Measurements from ENCODE around the gene CLIP3.
"Not testable (repeated sequence)": the region's sequence is repeated elsewhere in the genome, so short reads cannot be mapped to it uniquely, and the experiment has no call there.

Gene CLIP3

DNA sequence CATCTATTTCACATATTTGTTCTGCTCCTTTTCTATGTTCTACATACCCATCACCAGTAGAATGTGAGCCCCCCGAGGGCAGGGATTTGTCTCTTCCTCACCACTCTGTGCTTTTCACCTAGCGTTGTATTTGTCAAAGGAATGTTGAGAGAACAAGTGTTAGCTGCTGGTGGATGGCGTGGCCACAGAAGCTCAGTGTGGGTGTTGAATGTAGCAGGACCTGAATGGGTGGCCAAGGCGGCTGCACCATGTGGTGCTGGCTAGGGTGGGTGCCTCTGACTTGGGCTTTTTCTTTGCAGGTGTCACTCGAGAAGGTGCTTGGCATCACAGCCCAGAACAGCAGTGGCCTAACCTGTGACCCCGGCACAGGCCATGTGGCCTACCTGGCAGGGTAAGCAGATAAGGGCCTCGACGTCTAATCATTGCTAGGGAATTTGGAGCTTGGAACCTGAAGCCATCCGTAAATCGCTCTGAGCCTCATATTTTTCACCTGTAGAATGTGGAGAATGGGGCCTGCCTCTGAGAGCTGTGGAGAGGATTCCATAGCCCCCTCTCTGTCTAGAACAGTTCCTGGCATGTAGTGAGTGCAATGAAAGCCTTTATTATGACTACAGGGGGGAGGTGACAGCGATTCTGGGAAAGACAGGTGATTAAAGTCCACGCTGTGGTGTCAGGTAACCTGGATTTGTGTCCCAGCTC, 26.0 kb upstream of the CLIP3 start:
- DNase-seq (ENCODE audit: low spot score in 2 of 2), result no peak
- no peak for ATAC-seq (ENCODE audit: low read depth)

DNA sequence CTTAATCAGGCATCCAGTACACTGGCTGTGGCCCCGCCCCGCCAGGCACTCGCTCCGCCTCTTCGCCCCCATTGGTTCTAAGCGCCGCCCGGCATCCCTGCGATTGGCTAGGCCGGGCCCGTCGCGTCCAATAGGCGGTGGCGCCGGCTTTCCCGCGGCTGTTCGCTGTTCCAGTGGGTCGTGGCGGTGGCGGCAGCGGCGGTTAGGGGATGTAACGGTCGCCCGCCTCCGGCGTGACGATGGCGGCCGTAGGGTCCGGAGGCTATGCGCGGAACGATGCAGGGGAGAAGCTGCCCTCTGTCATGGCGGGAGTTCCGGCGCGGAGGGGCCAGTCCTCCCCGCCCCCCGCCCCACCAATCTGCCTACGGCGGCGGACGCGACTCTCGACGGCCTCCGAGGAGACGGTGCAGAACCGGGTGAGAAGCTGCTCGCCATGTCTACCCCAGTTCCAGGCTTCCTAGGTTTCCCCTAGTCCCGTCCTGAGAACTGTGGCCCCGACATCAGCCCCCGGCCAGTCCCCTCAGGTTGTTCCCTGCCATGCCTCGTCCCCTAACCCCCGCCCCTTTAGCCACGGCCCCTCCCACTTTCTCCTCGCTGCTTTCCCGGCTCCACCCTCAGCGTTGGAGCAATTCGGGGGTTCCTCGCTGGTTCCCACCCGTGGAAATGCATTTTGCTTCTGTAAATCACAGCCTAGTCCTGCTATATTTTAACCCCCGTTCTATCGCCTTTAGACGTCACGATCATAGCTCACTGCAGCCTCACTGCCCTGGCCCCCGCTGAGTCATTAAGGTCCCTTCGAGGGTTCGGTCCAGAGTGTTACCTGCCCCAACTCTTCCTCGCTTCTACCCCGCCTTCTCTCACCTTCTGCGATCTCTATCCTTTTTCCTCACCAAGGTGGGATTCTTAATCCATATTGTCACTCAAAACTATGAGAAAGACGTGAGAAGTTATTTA, 22.3 kb upstream of the CLIP3 start, which contains the start of gene WDR62:
Gene WDR62 (plus strand): TSS at position 165 of the 954 bp plus-strand sequence. CDS start 75 bp downstream, at position 240.
- peak in 1 of 2 donors; percentile 16 for DNase-seq (ENCODE audit: low spot score in 2 of 2)
- peak within 1 kb of the TSS; percentile 97 for H3K27ac Mint-ChIP-seq
- H3K27me3 Mint-ChIP-seq, result no peaks in the 10 kb centered on the region
- H3K36me3 Mint-ChIP-seq, result peaks cover 4% of the 10 kb centered on the region
- H3K4me1 Mint-ChIP-seq, result peaks cover 14% of the 10 kb centered on the region
- H3K9me3 Mint-ChIP-seq, result no peaks in the 10 kb centered on the region
- ATAC-seq (ENCODE audit: low read depth), result peak; percentile 69
- peak within 1 kb of the TSS; percentile 95 for H3K4me3 Mint-ChIP-seq

More for the DNA sequence above, 26.0 kb upstream of the CLIP3 start:
- Mint-ChIP-seq H3K27me3 (no peaks in the 10 kb centered on the region), H3K9me3 (no peaks in the 10 kb centered on the region), H3K4me3 (no peak overlapping the region), H3K36me3 (no peaks in the 10 kb centered on the region), H3K4me1 (peaks cover 7% of the 10 kb centered on the region), H3K27ac (no peak overlapping the region)

DNA sequence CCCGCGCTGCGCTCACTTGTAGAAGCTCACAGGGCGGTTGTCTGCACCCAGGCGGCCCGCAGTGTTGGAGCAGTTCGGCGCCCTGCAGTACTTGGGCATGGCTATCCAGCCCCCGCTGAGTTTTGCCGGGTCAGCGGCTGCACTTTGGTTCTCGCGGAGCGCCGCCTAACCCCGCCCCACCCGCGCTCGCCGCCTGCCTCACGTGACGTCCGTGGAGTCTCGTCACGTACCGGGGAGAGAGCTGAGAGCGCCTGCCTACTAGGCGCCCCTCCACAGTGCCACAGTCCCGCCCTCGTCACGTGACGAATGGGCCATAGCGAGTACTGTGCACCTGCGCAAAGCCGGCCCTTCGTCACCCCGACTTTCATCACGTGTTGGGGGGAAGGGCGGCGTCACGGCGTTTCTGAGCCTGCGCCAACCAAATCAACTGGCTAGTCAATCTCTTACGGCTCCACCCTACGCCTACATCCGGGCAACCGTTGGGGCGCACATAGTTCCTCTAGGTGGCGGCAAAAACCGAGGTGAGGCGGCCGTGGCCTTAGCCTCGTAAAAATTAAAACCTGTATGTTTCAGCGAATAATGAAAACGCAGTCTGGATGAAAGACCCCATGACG, 21.6 kb upstream of the CLIP3 start, which contains the start of gene THAP8:
Gene THAP8 (minus strand): TSS at position 167 of the 614 bp plus-strand sequence. CDS start 68 bp downstream, at position 99.
- no peaks in the 10 kb centered on the region for H3K9me3 Mint-ChIP-seq
- H3K27ac Mint-ChIP-seq, result peak within 1 kb of the TSS; percentile 97
- no peaks in the 10 kb centered on the region for H3K27me3 Mint-ChIP-seq
- H3K36me3 Mint-ChIP-seq, result peaks cover 4% of the 10 kb centered on the region
- peak within 1 kb of the TSS; percentile 95 for H3K4me3 Mint-ChIP-seq
- ATAC-seq (ENCODE audit: low read depth) (peak; percentile 81), DNase-seq (ENCODE audit: low spot score in 2 of 2) (peak; percentile 95 to 99)
- peaks cover 14% of the 10 kb centered on the region for H3K4me1 Mint-ChIP-seq

DNA sequence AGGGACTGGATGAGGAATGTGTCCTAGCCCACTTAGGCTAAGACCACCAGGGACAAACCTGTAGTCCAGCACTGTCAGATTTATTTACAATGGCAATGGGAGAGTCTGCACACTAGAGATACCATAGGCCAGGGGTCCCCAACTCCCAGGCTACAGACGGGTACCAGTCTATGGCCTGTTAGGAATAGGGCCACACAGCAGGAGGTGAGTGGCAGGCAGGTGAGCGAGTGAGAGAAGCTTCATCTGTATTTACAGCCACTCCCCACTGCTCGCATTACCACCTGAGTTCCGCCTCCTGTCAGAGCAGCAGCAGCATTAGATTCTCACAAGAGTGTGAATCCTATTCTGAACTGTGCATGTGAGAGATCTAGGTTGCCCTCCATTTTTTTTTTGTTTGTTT, 19.0 kb upstream of the CLIP3 start:
- Mint-ChIP-seq H3K27ac (no peak overlapping the region), H3K36me3 (peaks cover 5% of the 10 kb centered on the region), H3K9me3 (no peaks in the 10 kb centered on the region), H3K4me3 (no peak overlapping the region), H3K27me3 (no peaks in the 10 kb centered on the region), H3K4me1 (peaks cover 14% of the 10 kb centered on the region)
- DNase-seq (ENCODE audit: low spot score in 2 of 2) (no peak), ATAC-seq (ENCODE audit: low read depth) (no peak)

DNA sequence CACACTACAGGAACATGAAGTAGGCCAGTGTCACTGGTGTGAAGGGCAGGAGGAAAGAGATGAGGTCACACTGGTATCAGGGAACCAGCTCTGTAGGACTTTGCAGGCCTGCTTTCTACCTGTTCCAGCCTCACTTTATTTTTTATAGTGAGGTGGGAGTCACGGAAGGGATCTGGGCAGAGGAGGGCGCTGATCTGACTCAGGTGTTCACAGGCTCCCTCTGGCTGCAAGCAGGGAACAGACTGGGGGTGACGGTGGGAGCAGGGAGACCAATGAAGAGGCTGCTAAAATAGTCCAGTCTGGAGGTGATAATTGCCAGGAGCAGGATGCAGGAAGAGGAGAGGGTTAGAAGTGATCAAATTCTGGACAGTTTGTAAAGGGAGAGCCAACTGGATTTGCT, 18.6 kb upstream of the CLIP3 start:
- Mint-ChIP-seq H3K4me3 (peak overlapping the region; percentile 11), H3K9me3 (no peaks in the 10 kb centered on the region), H3K27me3 (no peaks in the 10 kb centered on the region), H3K4me1 (peaks cover 14% of the 10 kb centered on the region), H3K36me3 (peaks cover 6% of the 10 kb centered on the region), H3K27ac (no peak overlapping the region)
- ATAC-seq (ENCODE audit: low read depth) (no peak), DNase-seq (ENCODE audit: low spot score in 2 of 2) (no peak)

DNA sequence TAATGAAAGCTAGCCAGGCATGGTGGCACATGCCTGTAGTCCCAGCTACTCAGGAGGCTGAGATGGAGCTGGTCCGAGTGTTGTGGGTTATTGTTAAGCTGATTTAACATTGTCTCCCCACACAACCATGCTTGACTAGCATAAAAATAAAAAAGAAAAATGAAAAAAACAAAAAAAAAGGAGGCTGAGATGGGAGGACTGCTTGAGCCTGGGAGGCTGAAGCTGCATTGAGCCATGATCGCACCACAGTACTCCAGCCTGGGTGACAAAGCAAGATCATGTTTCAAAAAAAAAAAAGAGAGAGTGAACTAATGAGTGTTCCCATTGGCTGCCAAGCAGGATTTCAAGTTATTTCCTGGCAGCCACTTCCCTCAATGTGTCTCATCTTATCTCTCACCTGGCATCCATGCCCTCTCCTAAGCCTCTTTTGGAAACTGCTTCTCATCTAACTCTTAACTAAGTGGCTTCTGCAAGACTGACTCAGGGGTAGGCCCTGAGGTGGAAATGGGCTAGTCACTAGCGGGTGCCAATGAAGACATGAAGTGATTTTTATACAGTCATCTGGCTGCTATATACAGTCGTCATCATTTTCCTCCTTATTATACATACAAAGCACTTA, 16.5 kb upstream of the CLIP3 start:
- no peak for ATAC-seq (ENCODE audit: low read depth)
- H3K4me1 Mint-ChIP-seq, result peaks cover 9% of the 10 kb centered on the region

DNA sequence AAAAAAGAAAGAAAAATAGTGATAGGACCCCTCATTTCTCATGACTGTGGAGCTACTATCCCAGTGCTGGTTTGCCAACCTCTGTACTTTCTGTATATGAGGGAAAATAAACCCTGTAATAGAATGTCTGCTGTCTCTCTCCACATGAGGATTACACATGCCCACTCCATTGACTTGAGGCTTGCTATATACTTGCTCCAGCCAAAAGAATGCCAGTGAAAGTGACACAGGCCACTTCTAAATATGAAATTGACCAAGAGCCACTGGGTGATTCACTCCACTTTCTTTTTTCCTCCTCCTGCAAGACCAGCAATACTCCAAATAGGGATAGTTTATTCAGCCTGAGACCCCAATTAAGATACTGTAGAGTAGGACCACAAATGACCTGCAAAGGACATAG, 15.2 kb upstream of the CLIP3 start:
- Mint-ChIP-seq H3K36me3 (peaks cover 13% of the 10 kb centered on the region), H3K4me3 (no peak overlapping the region), H3K27me3 (no peaks in the 10 kb centered on the region), H3K4me1 (peaks cover 7% of the 10 kb centered on the region), H3K9me3 (peaks cover 2% of the 10 kb centered on the region), H3K27ac (no peak overlapping the region)
- ATAC-seq (ENCODE audit: low read depth) (no peak), DNase-seq (ENCODE audit: low spot score in 2 of 2) (no peak)

More for the DNA sequence above, 16.5 kb upstream of the CLIP3 start:
- DNase-seq (ENCODE audit: low spot score in 2 of 2), result no peak
- Mint-ChIP-seq H3K27me3 (no peaks in the 10 kb centered on the region), H3K27ac (no peak overlapping the region), H3K9me3 (peaks cover 2% of the 10 kb centered on the region), H3K4me3 (no peak overlapping the region), H3K36me3 (peaks cover 11% of the 10 kb centered on the region)

DNA sequence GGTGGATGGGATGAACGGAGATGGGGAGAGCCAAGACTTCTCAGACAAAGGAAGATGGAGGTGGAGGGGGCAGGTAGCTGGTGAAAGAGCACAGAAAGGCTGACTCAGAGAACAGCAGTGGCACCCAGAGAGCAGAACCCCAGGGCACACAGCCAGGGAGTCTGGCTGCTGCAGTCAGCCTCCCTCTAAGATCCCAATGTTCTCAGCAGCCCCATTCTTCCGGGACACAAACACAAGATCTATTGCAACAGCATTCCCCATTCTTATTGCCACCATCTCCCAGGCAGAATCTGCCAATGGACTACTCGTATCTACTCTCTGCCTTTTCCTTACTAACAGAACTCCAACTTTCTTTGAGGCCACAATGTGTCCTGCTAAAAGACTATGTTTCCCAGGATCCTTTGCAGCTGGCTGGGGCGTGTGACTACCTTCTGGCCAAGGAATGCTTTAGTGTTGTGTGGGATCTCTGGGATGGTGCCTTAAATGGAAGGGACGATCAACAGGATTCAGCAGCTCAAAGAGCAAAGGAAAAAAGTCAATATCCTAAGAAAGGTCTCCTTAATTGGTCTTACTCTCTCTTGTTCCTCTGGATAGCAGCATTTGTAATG, 13.9 kb upstream of the CLIP3 start:
- DNase-seq (ENCODE audit: low spot score in 2 of 2), result no peak
- Mint-ChIP-seq H3K27me3 (no peaks in the 10 kb centered on the region), H3K4me1 (peaks cover 7% of the 10 kb centered on the region), H3K4me3 (no peak overlapping the region), H3K36me3 (peaks cover 13% of the 10 kb centered on the region), H3K9me3 (peaks cover 2% of the 10 kb centered on the region), H3K27ac (no peak overlapping the region)
- ATAC-seq (ENCODE audit: low read depth), result no peak

DNA sequence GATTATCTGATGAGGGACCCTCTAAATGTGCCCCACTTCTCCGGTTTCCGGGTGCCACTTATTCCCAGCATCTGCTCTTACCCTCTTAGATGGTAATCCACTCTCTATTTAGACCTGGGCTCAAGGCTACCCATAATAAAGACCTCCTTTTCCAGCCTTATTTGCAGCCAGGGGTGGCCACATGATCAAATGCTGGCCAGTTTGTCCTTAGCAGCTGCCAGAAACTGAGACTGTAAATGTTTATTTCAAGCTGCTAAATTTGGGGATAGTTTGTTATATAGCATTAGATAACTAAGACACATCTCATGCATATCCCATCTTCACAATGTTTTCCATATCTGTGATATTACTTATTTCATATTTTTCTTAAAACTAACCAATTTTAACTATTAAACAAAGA, 11.3 kb upstream of the CLIP3 start:
- no peak for ATAC-seq (ENCODE audit: low read depth)
- H3K36me3 Mint-ChIP-seq, result peaks cover 10% of the 10 kb centered on the region
- peaks cover 2% of the 10 kb centered on the region for H3K9me3 Mint-ChIP-seq
- no peaks in the 10 kb centered on the region for H3K27me3 Mint-ChIP-seq
- no peak overlapping the region for H3K4me3 Mint-ChIP-seq
- no peak for DNase-seq (ENCODE audit: low spot score in 2 of 2)
- no peak overlapping the region for H3K27ac Mint-ChIP-seq
- H3K4me1 Mint-ChIP-seq, result peaks cover 2% of the 10 kb centered on the region

DNA sequence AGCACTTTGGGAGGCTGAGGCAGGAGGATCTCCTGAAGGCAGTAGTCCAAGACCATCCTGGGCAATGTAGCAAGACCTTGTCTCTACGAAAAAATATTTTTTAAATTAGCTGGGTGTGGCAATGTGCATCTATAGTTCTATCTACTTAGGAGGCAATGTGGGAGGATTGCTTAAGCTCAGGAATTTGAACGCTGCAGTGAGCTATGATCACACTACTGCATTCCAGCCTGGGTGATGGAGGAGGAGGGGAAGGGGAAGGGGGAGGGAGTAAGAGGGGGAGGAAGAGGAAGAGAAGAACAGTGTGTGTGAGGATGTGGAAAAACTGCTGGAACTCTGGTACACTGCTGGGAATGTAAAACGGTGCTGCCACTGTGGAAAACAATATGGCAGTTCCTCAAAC, 9.2 kb upstream of the CLIP3 start:
- ATAC-seq (ENCODE audit: low read depth) (no peak), DNase-seq (ENCODE audit: low spot score in 2 of 2) (no peak)
- H3K4me1 Mint-ChIP-seq, result peaks cover 7% of the 10 kb centered on the region

DNA sequence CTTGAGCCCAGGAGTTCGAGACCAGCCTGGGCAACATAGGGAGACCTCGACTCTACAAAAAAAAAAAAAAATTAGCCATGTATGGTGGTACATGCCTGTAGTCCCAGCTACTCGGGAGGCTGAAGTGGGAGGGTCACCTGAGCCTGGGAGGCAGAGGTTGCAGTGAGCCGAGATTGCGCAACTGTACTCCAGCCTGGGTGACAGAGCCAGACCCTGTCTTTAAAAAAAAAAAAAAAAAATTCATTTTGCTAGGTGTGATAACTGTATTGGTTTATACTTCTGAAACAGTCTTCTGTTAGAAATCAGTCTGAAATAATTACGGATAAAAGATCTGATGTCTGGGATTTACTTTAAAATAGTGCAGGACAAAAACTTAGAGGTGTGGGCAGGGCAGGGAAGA, 8.4 kb upstream of the CLIP3 start:
- H3K27me3 Mint-ChIP-seq; ATAC-seq (ENCODE audit: low read depth); H3K9me3 Mint-ChIP-seq; DNase-seq (ENCODE audit: low spot score in 2 of 2); H3K4me1 Mint-ChIP-seq; H3K36me3 Mint-ChIP-seq; H3K4me3 Mint-ChIP-seq; H3K27ac Mint-ChIP-seq: not testable (repeated sequence)

More for the DNA sequence above, 9.2 kb upstream of the CLIP3 start:
- Mint-ChIP-seq H3K9me3 (peaks cover 2% of the 10 kb centered on the region), H3K27me3 (no peaks in the 10 kb centered on the region), H3K36me3 (peaks cover 8% of the 10 kb centered on the region), H3K4me3 (no peak overlapping the region), H3K27ac (no peak overlapping the region)

DNA sequence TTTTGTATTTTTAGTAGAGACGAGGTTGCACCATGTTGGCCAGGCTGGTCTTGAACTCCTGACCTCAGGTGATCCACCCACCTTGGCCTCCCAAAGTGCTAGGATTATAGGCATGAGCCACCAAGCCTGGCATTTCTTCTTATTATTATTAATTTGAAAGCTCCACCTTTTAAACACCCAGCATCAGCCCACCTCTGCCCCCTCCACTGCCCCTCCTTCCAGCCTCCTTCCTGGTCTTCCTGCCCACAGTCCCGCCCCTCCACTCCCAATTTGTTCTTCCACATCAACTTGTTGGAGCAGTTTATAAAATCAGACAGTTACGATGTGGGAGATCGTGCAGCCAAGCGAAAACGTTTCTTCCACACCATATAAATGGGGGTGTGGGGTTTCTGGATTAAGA, 7.8 kb upstream of the CLIP3 start:
- no peaks in the 10 kb centered on the region for H3K27me3 Mint-ChIP-seq
- H3K9me3 Mint-ChIP-seq, result peaks cover 1% of the 10 kb centered on the region
- H3K4me1 Mint-ChIP-seq, result peaks cover 10% of the 10 kb centered on the region
- DNase-seq (ENCODE audit: low spot score in 2 of 2), result no peak
- no peak overlapping the region for H3K27ac Mint-ChIP-seq
- H3K4me3 Mint-ChIP-seq, result no peak overlapping the region
- no peak for ATAC-seq (ENCODE audit: low read depth)
- peaks cover 8% of the 10 kb centered on the region for H3K36me3 Mint-ChIP-seq

DNA sequence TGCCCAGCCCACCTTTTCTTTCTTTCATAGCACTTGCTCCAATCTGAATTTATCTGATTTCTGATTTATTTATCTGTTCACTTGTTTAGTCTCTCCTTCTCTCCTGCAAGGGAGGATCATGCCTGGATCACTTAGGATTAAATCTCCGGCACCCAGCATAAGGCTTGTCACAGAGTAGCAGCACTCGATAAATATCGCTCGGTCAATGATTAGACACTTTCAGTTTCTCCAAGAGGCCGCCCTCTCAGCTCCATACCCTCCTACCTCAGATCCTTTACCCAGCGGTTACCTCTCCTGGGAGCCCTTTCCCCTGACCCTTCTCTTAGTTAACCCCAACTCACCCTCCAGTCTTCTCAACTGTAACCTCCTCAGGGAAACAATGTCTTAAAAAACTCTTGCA, 1.4 kb downstream of the CLIP3 start:
- DNase-seq (ENCODE audit: low spot score in 2 of 2) (no peak), ATAC-seq (ENCODE audit: low read depth) (no peak)
- Mint-ChIP-seq H3K27ac (no peak overlapping the region), H3K9me3 (no peaks in the 10 kb centered on the region), H3K4me1 (peaks cover 5% of the 10 kb centered on the region), H3K36me3 (peaks cover 31% of the 10 kb centered on the region), H3K4me3 (no peak overlapping the region), H3K27me3 (no peaks in the 10 kb centered on the region)

All from memory B cell (primary cell).